ENCODE measurements around the gene STK35.

The STK35 gene

DNA sequence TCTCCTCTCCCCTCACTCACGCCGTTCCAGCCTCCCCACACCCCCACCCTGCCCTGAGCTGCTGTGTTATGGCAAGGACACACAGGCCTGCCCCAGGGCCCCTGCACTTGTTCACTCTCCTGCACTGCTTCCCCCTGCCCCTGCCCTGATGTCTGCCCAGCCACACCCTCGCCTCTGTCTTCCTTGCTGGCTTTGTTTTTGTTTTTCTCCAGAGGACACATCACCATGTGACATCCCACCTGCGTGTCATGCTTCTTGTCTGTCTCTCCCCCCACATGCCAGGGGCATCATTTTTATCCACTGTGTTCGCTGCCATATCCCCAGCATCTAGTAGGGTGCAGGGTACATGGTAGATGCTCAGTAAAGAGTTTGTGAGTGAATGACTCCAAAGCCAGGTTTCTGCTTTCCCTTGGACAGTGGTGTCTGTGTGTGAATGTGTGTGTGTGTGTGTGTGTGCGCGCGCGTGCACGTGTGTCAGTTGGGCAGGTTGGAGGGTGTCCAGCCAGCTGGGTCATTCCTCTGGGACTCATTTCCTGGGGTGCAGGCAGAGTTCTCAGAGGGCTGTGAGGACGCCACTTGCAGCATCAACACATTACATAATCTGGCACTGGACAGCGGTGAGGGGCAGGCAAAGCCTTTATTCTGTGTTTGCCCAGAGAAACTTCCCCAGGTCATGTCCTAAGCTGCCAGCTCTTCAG lies 60.6 kb downstream of the STK35 start:
- no peaks in the 10 kb centered on the region for H3K36me3 ChIP-seq (ENCODE audit: control insufficient read depth in 1 of 2, insufficient read depth in 2 of 2, low read depth in 1 of 2, low read length in 2 of 2)
- no peaks in the 10 kb centered on the region for H3K9me3 ChIP-seq (ENCODE audit: control insufficient read depth, low read length)
- H2BK5ac ChIP-seq (ENCODE audit: low read depth, low read length, poor library complexity, severe bottlenecking): no peak overlapping the region
- no peak overlapping the region for H3K9ac ChIP-seq (ENCODE audit: low read length)
- peaks cover 22 to 26% of the 10 kb centered on the region in 2 experiments for H3K27me3 ChIP-seq (ENCODE audit: control insufficient read depth in 1 of 2, insufficient read depth in 1 of 2, low read length in 2 of 2)
- no peak overlapping the region for H4K91ac ChIP-seq (ENCODE audit: low read length)
- H3K4me1 ChIP-seq (ENCODE audit: control insufficient read depth, insufficient read depth, low read depth, low read length): no peaks in the 10 kb centered on the region
- H2AFZ ChIP-seq (ENCODE audit: low read depth, low read length): no peak overlapping the region
- no peak overlapping the region for H3K14ac ChIP-seq (ENCODE audit: low read length in 2 of 2)
- H2BK120ac ChIP-seq (ENCODE audit: low read depth, low read length): no peak overlapping the region
- H3K23ac ChIP-seq (ENCODE audit: low read length in 2 of 2): no peak overlapping the region
- no peak overlapping the region for H3K4me2 ChIP-seq (ENCODE audit: low read length, poor library complexity, severe bottlenecking)
- H3K79me1 ChIP-seq (replicated peaks; ENCODE audit: low read length, poor library complexity, severe bottlenecking): no peaks in the 10 kb centered on the region
- no peak overlapping the region for H2BK12ac ChIP-seq (ENCODE audit: low read length in 2 of 2)
- H3K18ac ChIP-seq (ENCODE audit: low read depth in 1 of 2, low read length in 2 of 2): no peak overlapping the region
- H2BK15ac ChIP-seq (ENCODE audit: low read depth, poor library complexity, severe bottlenecking): no peak overlapping the region
- DNase-seq: no peak
- H3K4me3 ChIP-seq (ENCODE audit: insufficient read depth in 1 of 2, low read depth in 1 of 2, low read length in 2 of 2): no peak overlapping the region
- H3K4ac ChIP-seq (ENCODE audit: low read depth in 1 of 2, low read length in 2 of 2): no peak overlapping the region
- no peak overlapping the region for H4K8ac ChIP-seq (ENCODE audit: low read length)
- 83% methylated on average over 10 of the region's 12 CpGs for WGBS
- no peak overlapping the region for H2AK5ac ChIP-seq (ENCODE audit: low read length, severe bottlenecking)
- H3K27ac ChIP-seq (ENCODE audit: low read length, poor library complexity, severe bottlenecking): no peak overlapping the region

DNA sequence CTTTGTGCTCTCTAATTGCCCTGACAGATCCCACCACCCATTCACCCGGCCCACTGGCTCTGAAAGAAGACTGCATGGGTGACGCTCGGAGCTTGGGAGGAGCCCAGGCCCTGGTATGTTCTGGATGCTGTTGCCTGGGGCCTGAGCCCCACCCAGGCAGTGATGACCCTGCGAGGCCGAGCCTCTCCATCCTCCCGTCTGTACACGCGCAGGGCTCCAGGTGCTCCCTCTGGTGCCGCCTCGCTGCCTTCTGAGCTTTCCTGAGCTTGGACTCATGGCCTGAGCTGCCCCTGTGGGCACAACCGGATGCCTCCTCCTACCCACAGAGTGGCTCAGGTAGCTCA lies 61.2 kb downstream of the STK35 start:
- Histone ChIP-seq H4K8ac (ENCODE audit: low read length) (no peak overlapping the region), H3K4ac (ENCODE audit: low read depth in 1 of 2, low read length in 2 of 2) (no peak overlapping the region), H3K27me3 (ENCODE audit: control insufficient read depth in 1 of 2, insufficient read depth in 1 of 2, low read length in 2 of 2) (peaks cover 22 to 26% of the 10 kb centered on the region in 2 experiments), H3K36me3 (ENCODE audit: control insufficient read depth in 1 of 2, insufficient read depth in 2 of 2, low read depth in 1 of 2, low read length in 2 of 2) (no peaks in the 10 kb centered on the region), H3K79me1 (replicated peaks; ENCODE audit: low read length, poor library complexity, severe bottlenecking) (no peaks in the 10 kb centered on the region), H3K23ac (ENCODE audit: low read length in 2 of 2) (no peak overlapping the region), H2AFZ (ENCODE audit: low read depth, low read length) (no peak overlapping the region), H3K18ac (ENCODE audit: low read depth in 1 of 2, low read length in 2 of 2) (no peak overlapping the region), H2AK5ac (ENCODE audit: low read length, severe bottlenecking) (no peak overlapping the region), H2BK15ac (ENCODE audit: low read depth, poor library complexity, severe bottlenecking) (no peak overlapping the region), H3K9me3 (ENCODE audit: control insufficient read depth, low read length) (no peaks in the 10 kb centered on the region), H3K9ac (ENCODE audit: low read length) (no peak overlapping the region), H2BK120ac (ENCODE audit: low read depth, low read length) (no peak overlapping the region), H3K4me3 (ENCODE audit: insufficient read depth in 1 of 2, low read depth in 1 of 2, low read length in 2 of 2) (peak overlapping the region in 1 of 2 experiments; percentile 7), H4K91ac (ENCODE audit: low read length) (no peak overlapping the region), H3K4me2 (ENCODE audit: low read length, poor library complexity, severe bottlenecking) (no peak overlapping the region), H3K4me1 (ENCODE audit: control insufficient read depth, insufficient read depth, low read depth, low read length) (no peaks in the 10 kb centered on the region), H2BK5ac (ENCODE audit: low read depth, low read length, poor library complexity, severe bottlenecking) (no peak overlapping the region), H3K14ac (ENCODE audit: low read length in 2 of 2) (no peak overlapping the region), H2BK12ac (ENCODE audit: low read length in 2 of 2) (no peak overlapping the region), H3K27ac (ENCODE audit: low read length, poor library complexity, severe bottlenecking) (no peak overlapping the region)
- DNase-seq: no peak
- WGBS: 85% methylated on average over 11 of the region's 11 CpGs

DNA sequence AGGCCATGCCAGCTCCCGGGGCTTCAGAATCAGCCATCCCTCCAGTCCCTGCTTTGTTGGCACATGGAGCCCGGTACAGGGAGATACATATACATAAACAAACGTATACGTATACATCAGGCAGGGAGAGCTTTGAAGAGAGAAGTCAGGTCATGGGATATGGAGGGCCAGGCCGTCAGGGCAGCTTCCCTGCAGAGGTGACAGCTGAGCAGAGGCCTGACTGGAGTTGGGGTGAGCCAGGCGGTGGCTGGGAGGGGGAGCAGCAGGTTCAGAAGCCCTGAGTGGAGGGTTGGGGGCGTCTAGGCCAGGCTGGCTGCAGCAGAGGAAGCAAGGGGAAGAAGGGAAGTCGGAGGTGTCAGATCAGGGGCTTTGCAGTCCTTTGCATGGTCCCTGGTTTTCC lies 61.7 kb downstream of the STK35 start:
- no peak overlapping the region for H4K8ac ChIP-seq (ENCODE audit: low read length)
- H2BK12ac ChIP-seq (ENCODE audit: low read length in 2 of 2): no peak overlapping the region
- H3K23ac ChIP-seq (ENCODE audit: low read length in 2 of 2): no peak overlapping the region
- H3K9ac ChIP-seq (ENCODE audit: low read length): no peak overlapping the region
- H2AFZ ChIP-seq (ENCODE audit: low read depth, low read length): no peak overlapping the region
- no peak for DNase-seq
- H2BK15ac ChIP-seq (ENCODE audit: low read depth, poor library complexity, severe bottlenecking): no peak overlapping the region
- H2BK120ac ChIP-seq (ENCODE audit: low read depth, low read length): no peak overlapping the region
- no peaks in the 10 kb centered on the region for H3K79me1 ChIP-seq (replicated peaks; ENCODE audit: low read length, poor library complexity, severe bottlenecking)
- no peak overlapping the region for H4K91ac ChIP-seq (ENCODE audit: low read length)
- WGBS: 79% methylated on average over 8 of the region's 8 CpGs
- H2AK5ac ChIP-seq (ENCODE audit: low read length, severe bottlenecking): no peak overlapping the region
- H3K4me3 ChIP-seq (ENCODE audit: insufficient read depth in 1 of 2, low read depth in 1 of 2, low read length in 2 of 2): no peak overlapping the region
- no peak overlapping the region for H3K18ac ChIP-seq (ENCODE audit: low read depth in 1 of 2, low read length in 2 of 2)
- H3K27ac ChIP-seq (ENCODE audit: low read length, poor library complexity, severe bottlenecking): no peak overlapping the region
- peaks cover 22 to 26% of the 10 kb centered on the region in 2 experiments for H3K27me3 ChIP-seq (ENCODE audit: control insufficient read depth in 1 of 2, insufficient read depth in 1 of 2, low read length in 2 of 2)
- H3K36me3 ChIP-seq (ENCODE audit: control insufficient read depth in 1 of 2, insufficient read depth in 2 of 2, low read depth in 1 of 2, low read length in 2 of 2): no peaks in the 10 kb centered on the region
- no peak overlapping the region for H3K14ac ChIP-seq (ENCODE audit: low read length in 2 of 2)
- H3K4me2 ChIP-seq (ENCODE audit: low read length, poor library complexity, severe bottlenecking): no peak overlapping the region
- H3K4ac ChIP-seq (ENCODE audit: low read depth in 1 of 2, low read length in 2 of 2): no peak overlapping the region
- no peaks in the 10 kb centered on the region for H3K9me3 ChIP-seq (ENCODE audit: control insufficient read depth, low read length)
- no peaks in the 10 kb centered on the region for H3K4me1 ChIP-seq (ENCODE audit: control insufficient read depth, insufficient read depth, low read depth, low read length)
- H2BK5ac ChIP-seq (ENCODE audit: low read depth, low read length, poor library complexity, severe bottlenecking): no peak overlapping the region

DNA sequence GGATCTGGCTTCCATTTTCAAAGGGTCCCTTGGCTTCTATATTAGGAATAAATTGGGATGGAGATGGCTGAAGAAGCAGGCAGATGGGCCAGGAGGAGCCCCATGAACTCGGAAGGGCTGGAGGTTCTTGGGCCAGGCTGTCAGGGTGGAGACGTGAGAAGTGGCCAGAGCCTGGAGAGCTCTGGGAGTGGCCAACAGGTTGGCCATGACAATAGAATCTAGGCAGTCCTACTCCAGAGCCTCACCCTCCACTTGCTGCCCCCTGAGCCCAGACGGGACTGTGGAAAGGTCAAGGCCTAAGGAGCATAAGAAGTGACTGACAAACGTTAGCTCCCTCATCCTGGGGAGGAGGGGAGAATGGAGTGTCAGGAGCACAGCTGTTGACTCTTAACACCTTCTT lies 62.1 kb downstream of the STK35 start:
- no peaks in the 10 kb centered on the region for H3K79me1 ChIP-seq (replicated peaks; ENCODE audit: low read length, poor library complexity, severe bottlenecking)
- H2AK5ac ChIP-seq (ENCODE audit: low read length, severe bottlenecking): no peak overlapping the region
- H3K23ac ChIP-seq (ENCODE audit: low read length in 2 of 2): no peak overlapping the region
- H3K18ac ChIP-seq (ENCODE audit: low read depth in 1 of 2, low read length in 2 of 2): no peak overlapping the region
- no peak overlapping the region for H2BK5ac ChIP-seq (ENCODE audit: low read depth, low read length, poor library complexity, severe bottlenecking)
- H2AFZ ChIP-seq (ENCODE audit: low read depth, low read length): no peak overlapping the region
- H3K27ac ChIP-seq (ENCODE audit: low read length, poor library complexity, severe bottlenecking): no peak overlapping the region
- H3K4me2 ChIP-seq (ENCODE audit: low read length, poor library complexity, severe bottlenecking): no peak overlapping the region
- DNase-seq: no peak
- no peaks in the 10 kb centered on the region for H3K4me1 ChIP-seq (ENCODE audit: control insufficient read depth, insufficient read depth, low read depth, low read length)
- H3K4ac ChIP-seq (ENCODE audit: low read depth in 1 of 2, low read length in 2 of 2): no peak overlapping the region
- H3K4me3 ChIP-seq (ENCODE audit: insufficient read depth in 1 of 2, low read depth in 1 of 2, low read length in 2 of 2): no peak overlapping the region
- no peak overlapping the region for H2BK15ac ChIP-seq (ENCODE audit: low read depth, poor library complexity, severe bottlenecking)
- H3K9me3 ChIP-seq (ENCODE audit: control insufficient read depth, low read length): no peaks in the 10 kb centered on the region
- H3K9ac ChIP-seq (ENCODE audit: low read length): no peak overlapping the region
- WGBS: 61% methylated on average over 3 of the region's 4 CpGs
- H4K91ac ChIP-seq (ENCODE audit: low read length): no peak overlapping the region
- no peak overlapping the region for H4K8ac ChIP-seq (ENCODE audit: low read length)
- H2BK120ac ChIP-seq (ENCODE audit: low read depth, low read length): no peak overlapping the region
- H3K27me3 ChIP-seq (ENCODE audit: control insufficient read depth in 1 of 2, insufficient read depth in 1 of 2, low read length in 2 of 2): peaks cover 22 to 26% of the 10 kb centered on the region in 2 experiments
- H3K14ac ChIP-seq (ENCODE audit: low read length in 2 of 2): peak overlapping the region in 1 of 2 experiments; percentile 58
- H3K36me3 ChIP-seq (ENCODE audit: control insufficient read depth in 1 of 2, insufficient read depth in 2 of 2, low read depth in 1 of 2, low read length in 2 of 2): no peaks in the 10 kb centered on the region
- H2BK12ac ChIP-seq (ENCODE audit: low read length in 2 of 2): no peak overlapping the region
